BLaER1 (cell line): ENCODE data around the gene IDH3B.

Experiments
- H3K27ac ChIP-seq: shearing (Covaris generic); formaldehyde crosslinking; 2 replicates; pipeline ENCODE4 v1.8.1; 2022
- H3K27me3 ChIP-seq: shearing (Covaris generic); formaldehyde crosslinking; 2 replicates; pipeline ENCODE4 v1.8.1; 2022
- H3K36me3 ChIP-seq: shearing (Covaris generic); formaldehyde crosslinking; 2 replicates; pipeline ENCODE4 v1.8.1; 2022
- H3K4me1 ChIP-seq: shearing (Covaris generic); formaldehyde crosslinking; 2 replicates; pipeline ENCODE4 v1.8.1; 2022
- H3K4me2 ChIP-seq: shearing (Covaris generic); formaldehyde crosslinking; 2 replicates; pipeline ENCODE4 v1.8.1; 2022
- H3K4me3 ChIP-seq: shearing (Covaris generic); formaldehyde crosslinking; 2 replicates; pipeline ENCODE4 v1.8.1; 2022
- H3K9ac ChIP-seq: shearing (Covaris generic); formaldehyde crosslinking; 2 replicates; pipeline ENCODE4 v1.8.1; 2022
- H3K9me3 ChIP-seq: shearing (Covaris generic); formaldehyde crosslinking; 2 replicates; pipeline ENCODE4 v1.8.1; 2022
- H4K20me1 ChIP-seq: shearing (Covaris generic); formaldehyde crosslinking; 2 replicates; pipeline ENCODE4 v1.8.1; 2022
- Cebpa-rat ChIP-seq: shearing (Covaris generic); IDR thresholded peaks from 2 replicates; pipeline ENCODE4 v1.8.1; 2022

The IDH3B gene

GRCh38 chr20:2663887-2664719 is at the start of gene IDH3B:
Gene IDH3B (minus strand): TSS chr20:2664216. CDS start chr20:2664188, 28 bp downstream.
- H3K27me3 ChIP-seq, result no peaks in the 10 kb centered on the region
- peak within 1 kb of the TSS; percentile 93 for H3K9ac ChIP-seq

GRCh38 chr20:2713285-2713684 is 49.3 kb upstream of the IDH3B start:
- TF ChIP-seq Cebpa-rat, result no peak
- Histone ChIP-seq H3K36me3 (no peaks in the 10 kb centered on the region), H4K20me1 (no peaks in the 10 kb centered on the region), H3K4me1 (peaks cover 28% of the 10 kb centered on the region), H3K4me2 (peak overlapping the region; percentile 66), H3K9ac (no peak overlapping the region), H3K4me3 (no peak overlapping the region), H3K27me3 (no peaks in the 10 kb centered on the region), H3K27ac (no peak overlapping the region), H3K9me3 (peaks cover 27% of the 10 kb centered on the region)

More at GRCh38 chr20:2663887-2664719, at the start of gene IDH3B:
- H3K4me3 ChIP-seq, result peak within 1 kb of the TSS; percentile 94
- H3K4me1 ChIP-seq, result peaks cover 22% of the 10 kb centered on the region
- peaks cover 39% of the 10 kb centered on the region for H3K36me3 ChIP-seq
- peaks cover 38% of the 10 kb centered on the region for H4K20me1 ChIP-seq
- H3K27ac ChIP-seq, result peak within 1 kb of the TSS; percentile 83
- H3K4me2 ChIP-seq, result peak within 1 kb of the TSS; percentile 91
- H3K9me3 ChIP-seq, result no peaks in the 10 kb centered on the region
- no peak for TF ChIP-seq Cebpa-rat

- Histone ChIP-seq H4K20me1 (no peaks in the 10 kb centered on the region), H3K27ac (no peak overlapping the region), H3K36me3 (no peaks in the 10 kb centered on the region), H3K9me3 (no peaks in the 10 kb centered on the region), H3K4me2 (peak overlapping the region; percentile 49), H3K4me1 (peaks cover 50% of the 10 kb centered on the region), H3K9ac (no peak overlapping the region), H3K4me3 (no peak overlapping the region), H3K27me3 (no peaks in the 10 kb centered on the region)
- TF ChIP-seq Cebpa-rat, result no peak
Observed at GRCh38 chr20:2709205-2709981, 45.4 kb upstream of the IDH3B start.

GRCh38 chr20:2708665-2709064 is 44.6 kb upstream of the IDH3B start:
- TF ChIP-seq Cebpa-rat, result no peak
- no peak overlapping the region for H3K27ac ChIP-seq

GRCh38 chr20:2708073-2708415 is 44.0 kb upstream of the IDH3B start:
- H3K27ac ChIP-seq, result 0 out of 2 replicates have a peak overlapping the region, but pooled peaks have one; percentile 18
- peak overlapping the region; percentile 72 for H3K4me2 ChIP-seq
- no peak overlapping the region for H3K9ac ChIP-seq
- peaks cover 37% of the 10 kb centered on the region for H3K4me1 ChIP-seq
- H3K9me3 ChIP-seq, result no peaks in the 10 kb centered on the region
- H3K36me3 ChIP-seq, result no peaks in the 10 kb centered on the region
- no peak overlapping the region for H3K4me3 ChIP-seq
- H4K20me1 ChIP-seq, result no peaks in the 10 kb centered on the region
- TF ChIP-seq Cebpa-rat, result no peak
- no peaks in the 10 kb centered on the region for H3K27me3 ChIP-seq

More at GRCh38 chr20:2708665-2709064, 44.6 kb upstream of the IDH3B start:
- no peak overlapping the region for H3K4me3 ChIP-seq
- no peak overlapping the region for H3K4me2 ChIP-seq
- H4K20me1 ChIP-seq, result no peaks in the 10 kb centered on the region
- peaks cover 43% of the 10 kb centered on the region for H3K4me1 ChIP-seq
- no peaks in the 10 kb centered on the region for H3K27me3 ChIP-seq
- no peaks in the 10 kb centered on the region for H3K36me3 ChIP-seq
- H3K9ac ChIP-seq, result no peak overlapping the region
- no peaks in the 10 kb centered on the region for H3K9me3 ChIP-seq

- Histone ChIP-seq H3K9ac (peak overlapping the region; percentile 24; the same call in 1 of the 2 replicates), H3K9me3 (no peaks in the 10 kb centered on the region), H3K4me3 (no peak overlapping the region), H3K27ac (peak overlapping the region; percentile 18; the same call in 1 of the 2 replicates), H3K4me1 (peaks cover 37% of the 10 kb centered on the region), H4K20me1 (no peaks in the 10 kb centered on the region), H3K27me3 (no peaks in the 10 kb centered on the region), H3K4me2 (peak overlapping the region; percentile 72), H3K36me3 (no peaks in the 10 kb centered on the region)
- no peak for TF ChIP-seq Cebpa-rat
Observed at GRCh38 chr20:2707353-2708072, 43.5 kb upstream of the IDH3B start.

- peak overlapping the region; percentile 24; the same call in 1 of the 2 replicates for H3K9ac ChIP-seq
- H3K27ac ChIP-seq, result peak overlapping the region; percentile 13; the same call in 1 of the 2 replicates
- no peaks in the 10 kb centered on the region for H3K36me3 ChIP-seq
- peaks cover 37% of the 10 kb centered on the region for H3K4me1 ChIP-seq
- no peaks in the 10 kb centered on the region for H3K9me3 ChIP-seq
- no peaks in the 10 kb centered on the region for H4K20me1 ChIP-seq
- TF ChIP-seq Cebpa-rat, result no peak
- peak overlapping the region; percentile 72 for H3K4me2 ChIP-seq
- no peaks in the 10 kb centered on the region for H3K27me3 ChIP-seq
- no peak overlapping the region for H3K4me3 ChIP-seq
Observed at GRCh38 chr20:2706688-2707352, 42.8 kb upstream of the IDH3B start.

GRCh38 chr20:2705931-2706645 is 42.1 kb upstream of the IDH3B start:
- no peak for TF ChIP-seq Cebpa-rat
- H4K20me1 ChIP-seq, result peaks cover 5% of the 10 kb centered on the region; the same call in 1 of the 2 replicates
- H3K9ac ChIP-seq, result 0 out of 2 replicates have a peak overlapping the region, but pooled peaks have one; percentile 24
- H3K36me3 ChIP-seq, result no peaks in the 10 kb centered on the region
- peak overlapping the region; percentile 72 for H3K4me2 ChIP-seq
- H3K27me3 ChIP-seq, result no peaks in the 10 kb centered on the region
- no peaks in the 10 kb centered on the region for H3K9me3 ChIP-seq
- peaks cover 37% of the 10 kb centered on the region for H3K4me1 ChIP-seq
- no peak overlapping the region for H3K27ac ChIP-seq
- H3K4me3 ChIP-seq, result no peak overlapping the region
